Cardiac muscle cell (in vitro differentiated cells and primary cell): ENCODE results near the gene CXCL14. TPM values are rescaled to one million over a fixed set of nuclear protein-coding genes. Genes with fewer than 3 reads are reported as not detected.

Experiments used
- DNase-seq, 2 donors: peaks; one replicate each; pipeline versions ENCODE4 v3.0.0 to v3.0.0-alpha.2; 2010 to 2017; ENCODE audit warnings: low read depth in 1 of 2, low spot score in 1 of 2
- H3K27ac ChIP-seq: fragments of 200-600 bp; sonication (generic); 2 replicates; pipeline ENCODE4 v1.5.1; 2016
- H3K27me3 ChIP-seq: fragments of 200-600 bp; sonication (generic); 2 replicates; pipeline ENCODE4 v1.6.0; 2016; ENCODE audit warnings: control low read depth
- H3K36me3 ChIP-seq: fragments of 200-600 bp; sonication (generic); 2 replicates; pipeline ENCODE4 v1.5.1; 2016; ENCODE audit warnings: control low read depth
- H3K4me1 ChIP-seq: fragments of 200-600 bp; sonication (generic); 2 replicates; pipeline ENCODE4 v1.8.1; 2017; ENCODE audit warnings: low read depth, mild to moderate bottlenecking, mixed run types
- H3K4me3 ChIP-seq: fragments of 200-600 bp; sonication (generic); 2 replicates; pipeline ENCODE4 v1.5.1; 2016; ENCODE audit warnings: mild to moderate bottlenecking
- H3K9me3 ChIP-seq: fragments of 200-600 bp; sonication (generic); 2 replicates; pipeline ENCODE4 v1.5.1; 2017; ENCODE audit warnings: low read depth, mild to moderate bottlenecking, control low read depth
- CTCF ChIP-seq: IDR thresholded peaks from 2 replicates; pipeline ENCODE4 v1.5.1; 2012; ENCODE audit warnings: low read depth, mild to moderate bottlenecking, low read length
- polyA plus RNA-seq: library from polyadenylated mRNA; unstranded; fragments of >200 nt; fragmentation: Nextera tagmentation; extraction: Ambion mirVana; gene quantifications from 2 replicates; pipeline ENCODE4 v1.2.1, GENCODE V29; 2016
- total RNA-seq: library from RNA; depleted of rRNA; stranded (reverse); fragments of >200 nt; gene quantifications from 2 replicates; pipeline ENCODE4 v1.2.3, GENCODE V29; 2016

The CXCL14 gene
- total and polyA plus RNA-seq, 2 experiments from 2014 or later: 1.2 to 1.9 TPM

- H3K4me3 ChIP-seq: no peak overlapping the region
- no peaks in the 10 kb centered on the region for H3K27me3 ChIP-seq
- no peak overlapping the region for H3K27ac ChIP-seq
- no peaks in the 10 kb centered on the region for H3K36me3 ChIP-seq
- no peak for DNase-seq
- no peaks in the 10 kb centered on the region for H3K4me1 ChIP-seq
- no peaks in the 10 kb centered on the region for H3K9me3 ChIP-seq
- TF ChIP-seq CTCF: no peak
These were observed 44.5 kb upstream of the CXCL14 start for GRCh38 chr5:135623186-135623715.

- TF ChIP-seq CTCF: no peak
- no peak overlapping the region for H3K4me3 ChIP-seq
- no peaks in the 10 kb centered on the region for H3K9me3 ChIP-seq
- no peak overlapping the region for H3K27ac ChIP-seq
- no peaks in the 10 kb centered on the region for H3K36me3 ChIP-seq
- DNase-seq: peak in 1 of 2 donors; percentile 1
- no peaks in the 10 kb centered on the region for H3K4me1 ChIP-seq
- no peaks in the 10 kb centered on the region for H3K27me3 ChIP-seq
These were observed 36.9 kb upstream of the CXCL14 start for GRCh38 chr5:135615581-135616260.

- DNase-seq: no peak
- Histone ChIP-seq H3K27me3 (no peaks in the 10 kb centered on the region), H3K27ac (no peak overlapping the region), H3K9me3 (no peaks in the 10 kb centered on the region), H3K36me3 (no peaks in the 10 kb centered on the region), H3K4me3 (no peak overlapping the region), H3K4me1 (no peaks in the 10 kb centered on the region)
- TF ChIP-seq CTCF: no peak
These were observed 36.4 kb upstream of the CXCL14 start for GRCh38 chr5:135615171-135615570.

DNA sequence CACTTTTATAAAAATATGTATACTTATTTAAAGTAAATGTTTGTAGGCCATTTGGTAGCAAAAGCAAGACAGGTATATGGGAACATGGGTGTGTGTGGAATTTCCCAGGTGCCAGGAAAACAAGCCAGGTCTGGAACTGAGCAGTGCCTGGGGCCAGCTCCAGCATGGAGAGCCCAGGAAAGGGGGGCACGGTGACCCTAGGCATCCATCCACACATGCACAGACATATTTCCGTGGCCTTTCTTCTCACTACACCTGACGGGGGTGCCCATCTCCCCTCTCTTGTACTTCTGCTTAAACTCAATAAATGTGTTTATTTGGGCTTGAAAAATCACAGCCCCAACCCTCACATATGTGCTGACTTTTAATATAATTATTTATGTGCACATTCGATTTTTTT is 31.2 kb upstream of the CXCL14 start:
- H3K27ac ChIP-seq: no peak overlapping the region
- DNase-seq: no peak
- no peak overlapping the region for H3K4me3 ChIP-seq
- no peaks in the 10 kb centered on the region for H3K9me3 ChIP-seq
- H3K36me3 ChIP-seq: no peaks in the 10 kb centered on the region
- TF ChIP-seq CTCF: no peak
- peaks cover 13% of the 10 kb centered on the region for H3K27me3 ChIP-seq
- H3K4me1 ChIP-seq: no peaks in the 10 kb centered on the region

GRCh38 chr5:135608761-135609443 is 30.1 kb upstream of the CXCL14 start:
- Histone ChIP-seq H3K36me3 (no peaks in the 10 kb centered on the region), H3K9me3 (no peaks in the 10 kb centered on the region), H3K27ac (no peak overlapping the region), H3K4me3 (no peak overlapping the region), H3K27me3 (peaks cover 13% of the 10 kb centered on the region), H3K4me1 (no peaks in the 10 kb centered on the region)
- no peak for TF ChIP-seq CTCF
- DNase-seq: no peak
